HCT116 (cell line): Measurements from ENCODE around the gene ARMC2. TPM values are rescaled to one million over a fixed set of nuclear protein-coding genes. Genes with fewer than 3 reads are reported as not detected.

Experiments
- ATAC-seq: fragments of 200-7000 bp; cut with Tn5 transposase; 2 replicates; pipeline ENCODE4 v1.9.1; 2020; ENCODE audit warnings: mild to moderate bottlenecking, moderate library complexity
- BruUV-seq: library from RNA; stranded (reverse); fragments of 400-500 nt; replicated peaks from 2 replicates; lab custom pipeline; 2021; lab: Mats Ljungman, UMichigan
- CTCF ChIA-PET: fragments of 300-600 bp; sonication (Branson Sonifier 250); formaldehyde crosslinking; loops from one replicate; lab custom pipeline; 2021; ENCODE audit warnings: antibody characterized with exemption; lab: Charles Lee
- POLR2A ChIA-PET: fragments of 300-600, 350-600 bp; sonication (Branson Sonifier 250); formaldehyde crosslinking; loops from one replicate; lab custom pipeline; 2021; ENCODE audit warnings: antibody characterized with exemption; lab: Charles Lee
- RAD21 ChIA-PET, 2 experiments: fragments of 300-600 bp; sonication (Branson Sonifier 250); formaldehyde crosslinking; loops; one replicate each; lab custom pipeline; 2023; ENCODE audit warnings: low total read pairs in 2 of 2; ENCODE audit not compliant: uncharacterized antibody in 2 of 2, unreplicated experiment in 2 of 2, low non-redundant PET in 1 of 2; lab: Charles Lee
- DNase-seq: peaks from one replicate; pipeline ENCODE4 v3.0.0-alpha.2; 2010; ENCODE audit warnings: low read depth, low spot score
- H2AFZ ChIP-seq: fragments of 200-600 bp; shearing (Covaris generic), sonication (generic); 2 replicates; pipeline ENCODE4 v1.6.1; 2017; ENCODE audit warnings: low read depth, mixed run types, mixed read lengths, antibody characterized with exemption, low read length; ENCODE audit not compliant: poor library complexity, severe bottlenecking
- H3K27ac ChIP-seq: 2 replicates; pipeline ENCODE4 v1.5.1; 2012; ENCODE audit warnings: low read depth, low read length
- H3K27me3 ChIP-seq: fragments of 200-600 bp; sonication (generic); 2 replicates; pipeline ENCODE4 v1.6.1; 2016; ENCODE audit warnings: mixed run types, low read length, mixed read lengths; ENCODE audit not compliant: insufficient read depth
- H3K36me3 ChIP-seq, 2 experiments: fragments of 200-500 bp in 1 of 2; fragments of 200-600 bp in 1 of 2; sonication (Bioruptor generic) in 1 of 2; sonication (generic) in 1 of 2; 2 replicates each; pipeline versions ENCODE4 v1.5.1 to v1.6.1; 2014 to 2016; ENCODE audit warnings: low read length in 2 of 2, inconsistent platforms in 1 of 2, mixed read lengths in 1 of 2, mixed run types in 1 of 2; ENCODE audit not compliant: insufficient read depth in 2 of 2, control insufficient read depth in 1 of 2
- H3K4me1 ChIP-seq, 2 experiments: fragments of 200-600 bp in 1 of 2; sonication (generic) in 1 of 2; 2 replicates each; pipeline versions ENCODE4 v1.5.1 to v1.6.1; 2012 to 2017; ENCODE audit warnings: low read length in 2 of 2, inconsistent platforms in 1 of 2, mild to moderate bottlenecking in 1 of 2, mixed read lengths in 1 of 2, mixed run types in 1 of 2, moderate library complexity in 1 of 2; ENCODE audit not compliant: insufficient read depth in 2 of 2, control insufficient read depth in 1 of 2
- H3K4me2 ChIP-seq: fragments of 200-600 bp; sonication (generic); 2 replicates; pipeline ENCODE4 v1.6.1; 2017; ENCODE audit warnings: mixed run types, low read length, mixed read lengths
- H3K4me3 ChIP-seq, 2 experiments: fragments of 200-600 bp in 1 of 2; sonication (generic) in 1 of 2; replicated peaks in 1 of 2; 2 replicates each; pipeline ENCODE4 v1.5.1; 2011 to 2016; ENCODE audit warnings: low read length in 2 of 2, control low read depth in 1 of 2, low read depth in 1 of 2, mild to moderate bottlenecking in 1 of 2, mixed read lengths in 1 of 2, mixed run types in 1 of 2
- H3K79me2 ChIP-seq: fragments of 200-600 bp; sonication (generic); 2 replicates; pipeline ENCODE4 v1.6.1; 2017; ENCODE audit warnings: mild to moderate bottlenecking, mixed run types, low read length, moderate library complexity, mixed read lengths; ENCODE audit not compliant: insufficient read depth
- H3K9ac ChIP-seq: fragments of 200-600 bp; sonication (generic); 2 replicates; pipeline ENCODE4 v1.6.1; 2016; ENCODE audit warnings: low read length, mixed read lengths
- H3K9me2 ChIP-seq: fragments of 200-600 bp; sonication (generic), shearing (Covaris generic); 2 replicates; pipeline ENCODE4 v1.6.1; 2017; ENCODE audit warnings: mixed run types, mild to moderate bottlenecking, moderate library complexity; ENCODE audit not compliant: insufficient read depth
- H3K9me3 ChIP-seq, 2 experiments: fragments of 200-500 bp in 1 of 2; fragments of 200-600 bp in 1 of 2; sonication (Bioruptor generic) in 1 of 2; sonication (generic) in 1 of 2; 2 replicates each; pipeline ENCODE4 v1.6.1; 2014 to 2017; ENCODE audit warnings: low read length in 2 of 2, mixed read lengths in 2 of 2, inconsistent platforms in 1 of 2, low read depth in 1 of 2, mild to moderate bottlenecking in 1 of 2, mixed run types in 1 of 2, moderate library complexity in 1 of 2; ENCODE audit not compliant: control insufficient read depth in 1 of 2, insufficient read depth in 1 of 2
- H4K20me1 ChIP-seq: fragments of 200-600 bp; sonication (generic), shearing (Covaris generic); 2 replicates; pipeline ENCODE4 v1.6.1; 2017; ENCODE audit warnings: mixed run types, mild to moderate bottlenecking, moderate library complexity; ENCODE audit not compliant: insufficient read depth
- ATF3 ChIP-seq: IDR thresholded peaks from 2 replicates; pipeline ENCODE4 v1.6.1; 2012
- CEBPB ChIP-seq: IDR thresholded peaks from 2 replicates; pipeline ENCODE4 v1.6.1; 2012; ENCODE audit warnings: low read depth
- CTCF ChIP-seq, 3 experiments: fragments of 200-600 bp in 1 of 3; sonication (generic) in 1 of 3; IDR thresholded peaks in 2 of 3; conservative IDR thresholded peaks in 1 of 3; 2 replicates each; pipeline ENCODE4 v1.5.1; 2012 to 2017; ENCODE audit warnings: low read depth in 2 of 3, low read length in 2 of 3, antibody characterized with exemption in 1 of 3, borderline replicate concordance in 1 of 3, control low read depth in 1 of 3, mild to moderate bottlenecking in 1 of 3, mixed read lengths in 1 of 3, mixed run types in 1 of 3, moderate library complexity in 1 of 3; ENCODE audit not compliant: insufficient read depth in 1 of 3
- EZH2 ChIP-seq: fragments of 200-600 bp; sonication (generic); IDR thresholded peaks from 2 replicates; pipeline ENCODE4 v1.6.1; 2017; ENCODE audit warnings: antibody characterized with exemption, mixed run types
- FOSL1 ChIP-seq: IDR thresholded peaks from 2 replicates; pipeline ENCODE4 v1.6.1; 2012; ENCODE audit warnings: low read depth
- JUND ChIP-seq: IDR thresholded peaks from 2 replicates; pipeline ENCODE4 v1.6.1; 2012
- RAD21 ChIP-seq: IDR thresholded peaks from 2 replicates; pipeline ENCODE4 v1.6.1; 2012; ENCODE audit warnings: low read depth, mild to moderate bottlenecking
- YY1 ChIP-seq: IDR thresholded peaks from 2 replicates; pipeline ENCODE4 v1.6.1; 2011; ENCODE audit warnings: low read length, low read depth, moderate library complexity, mild to moderate bottlenecking; ENCODE audit not compliant: insufficient replicate concordance; ENCODE audit errors: extremely low read depth
- ZBTB33 ChIP-seq: IDR thresholded peaks from 2 replicates; pipeline ENCODE4 v1.6.1; 2011; ENCODE audit warnings: mild to moderate bottlenecking, low read length, moderate library complexity; ENCODE audit not compliant: insufficient replicate concordance; ENCODE audit errors: extremely low read depth
- ZFX ChIP-seq: fragments of 450-650 bp; IDR thresholded peaks from 2 replicates; pipeline ENCODE4 v1.6.1; 2017
- ZNF274 ChIP-seq: fragments of 200-500 bp; sonication (Bioruptor generic); IDR thresholded peaks from 2 replicates; pipeline ENCODE4 v1.6.1; 2014; ENCODE audit warnings: mild to moderate bottlenecking, low read depth, low read length, inconsistent platforms
- intact Hi-C: fragments of 100-400 bp; cut with micrococcal nuclease; formaldehyde crosslinking; loops from 2 replicates; pipeline ENCODE4 v1.10.0; 2022
- total RNA-seq: library from RNA; stranded (reverse); gene quantifications from one replicate; pipeline ENCODE4 v1.2.1, GENCODE V29; 2021; ENCODE audit not compliant: unreplicated experiment

Gene ARMC2
- total RNA-seq, 1 experiment from 2014 or later, result 3.6 TPM

GRCh38 chr6:108920751-108921150 lies 72.5 kb downstream of the ARMC2 start:
- H2AFZ ChIP-seq, result no peak overlapping the region
- no peaks in the 10 kb centered on the region for H4K20me1 ChIP-seq
- no peaks in the 10 kb centered on the region for H3K9me3 ChIP-seq
- no peaks in the 10 kb centered on the region for H3K79me2 ChIP-seq
- CTCF ChIA-PET, result interaction anchor here (1.5 kb wide), 1 partner anchor 152 kb away, joined by 4 read pairs; no protein-coding TSS in a partner anchor
- H3K4me1 ChIP-seq, result no peaks in the 10 kb centered on the region
- H3K27ac ChIP-seq, result no peak overlapping the region
- no TSS peak for BruUV-seq
- RAD21 ChIA-PET, result no interaction called here
- H3K9me2 ChIP-seq, result no peaks in the 10 kb centered on the region
- POLR2A ChIA-PET, result no interaction called here
- no peak overlapping the region for H3K4me2 ChIP-seq
- no peak overlapping the region for H3K9ac ChIP-seq
- intact Hi-C loops, result no loop called here
- DNase-seq (no peak), ATAC-seq (no peak)
- H3K4me3 ChIP-seq, result no peak overlapping the region
- no peaks in the 10 kb centered on the region for H3K27me3 ChIP-seq
- TF ChIP-seq EZH2, result no peak
- TF ChIP-seq CEBPB, result no peak
- no peak for TF ChIP-seq FOSL1
- no peak for TF ChIP-seq ZNF274
- TF ChIP-seq ATF3, result no peak
- TF ChIP-seq JUND, result no peak
- TF ChIP-seq YY1, result no peak
- no peak for TF ChIP-seq ZFX
- TF ChIP-seq RAD21, result no peak
- TF ChIP-seq ZBTB33, result no peak
- TF ChIP-seq CTCF (IDR thresholded peaks at IDR 0.05 in 2 of 3, conservative IDR thresholded peaks at IDR 0.05 in 1 of 3; ENCODE audit: borderline replicate concordance in 1 of 3, insufficient read depth in 1 of 3, low read depth in 2 of 3, low read length in 2 of 3), result no peak
- no peaks in the 10 kb centered on the region for H3K36me3 ChIP-seq
